HG03460 (cell line): ENCODE results near the gene TNFAIP8L2.
"Not testable (repeated sequence)": the region's sequence is repeated elsewhere in the genome, so short reads cannot be mapped to it uniquely, and the experiment has no call there.

Experiments
- ATAC-seq: cut with Tn5 transposase; IDR thresholded peaks from one replicate; pipeline ENCODE4 v1.9.1; 2021; ENCODE audit not compliant: unreplicated experiment

TNFAIP8L2 gene

GRCh38 chr1:151188667-151189066 lies 32.2 kb downstream of the TNFAIP8L2 start:
- ATAC-seq: not testable (repeated sequence)

- peak; percentile 83 for ATAC-seq
Measured at GRCh38 chr1:151189637-151190445, 33.4 kb downstream of the TNFAIP8L2 start, which contains the start of gene VPS72. Gene VPS72, minus strand, starts transcription at chr1:151190197. Its CDS starts 76 bp downstream, at chr1:151190121.

- no peak for ATAC-seq
Measured at GRCh38 chr1:151192047-151192446, 35.6 kb downstream of the TNFAIP8L2 start.

GRCh38 chr1:151193304-151193703 lies 36.9 kb downstream of the TNFAIP8L2 start:
- no peak for ATAC-seq

- no peak for ATAC-seq
Measured at GRCh38 chr1:151193856-151194255, 37.4 kb downstream of the TNFAIP8L2 start.

- ATAC-seq: not testable (repeated sequence)
Measured at GRCh38 chr1:151194894-151195594, 38.6 kb downstream of the TNFAIP8L2 start.

- ATAC-seq: no peak
Measured at GRCh38 chr1:151196292-151196800, 39.9 kb downstream of the TNFAIP8L2 start.

GRCh38 chr1:151197863-151198253 lies 41.4 kb downstream of the TNFAIP8L2 start:
- no peak for ATAC-seq

GRCh38 chr1:151198254-151199127 lies 42.0 kb downstream of the TNFAIP8L2 start, which contains the start of gene PIP5K1A:
Gene PIP5K1A, plus strand, starts transcription at chr1:151198552. Its CDS starts 445 bp downstream, at chr1:151198997.
- peak; percentile 85 for ATAC-seq

- ATAC-seq: no peak
Measured at GRCh38 chr1:151199873-151200581, 43.6 kb downstream of the TNFAIP8L2 start.

- not testable (repeated sequence) for ATAC-seq
Measured at GRCh38 chr1:151205381-151205965, 49.0 kb downstream of the TNFAIP8L2 start.
